Measurements from ENCODE around the gene ZNF302.
"Not testable (repeated sequence)": the region's sequence is repeated elsewhere in the genome, so short reads cannot be mapped to it uniquely, and the experiment has no call there.

The ZNF302 gene

DNA sequence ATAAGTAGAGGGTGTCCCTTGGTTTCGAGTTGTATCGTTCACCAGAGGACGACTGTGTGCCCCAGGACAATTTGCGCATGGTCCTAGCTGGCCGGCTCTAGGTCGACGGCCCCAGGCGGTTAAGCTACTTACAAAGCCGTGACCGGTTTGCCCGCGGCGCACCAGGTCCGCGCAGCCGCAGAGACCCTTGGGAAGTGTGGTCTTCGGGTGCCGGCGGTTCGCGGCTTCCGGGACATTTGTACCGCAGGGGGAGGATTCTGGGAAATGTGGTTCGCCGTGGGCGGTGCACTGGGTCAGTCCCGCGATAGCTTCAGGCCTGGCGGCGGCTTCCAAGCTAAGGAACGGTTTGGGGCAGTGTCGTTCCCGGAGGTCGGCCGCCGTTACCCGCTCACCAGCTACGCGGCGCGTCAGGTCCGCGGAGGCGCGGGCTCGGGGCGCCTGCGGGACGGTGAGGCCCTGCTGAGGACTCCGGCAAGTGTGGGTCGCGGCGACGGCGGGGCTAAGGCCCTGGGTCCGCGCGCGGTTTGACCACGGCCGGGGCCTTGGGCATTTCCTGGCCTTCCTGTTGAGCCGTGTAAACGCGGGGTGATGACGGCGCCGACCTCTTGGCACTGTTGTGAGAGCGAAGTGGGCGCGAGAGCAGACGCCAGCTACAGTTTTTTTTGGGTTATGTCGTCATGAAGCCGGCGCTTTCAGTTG lies at the start of gene ZNF302:
TSS of gene ZNF302 (plus strand) at position 293 of the 699 bp plus-strand sequence. CDS start 1,127 bp downstream, outside the sequence.
- DNase-seq, result peak; percentile 95

DNA sequence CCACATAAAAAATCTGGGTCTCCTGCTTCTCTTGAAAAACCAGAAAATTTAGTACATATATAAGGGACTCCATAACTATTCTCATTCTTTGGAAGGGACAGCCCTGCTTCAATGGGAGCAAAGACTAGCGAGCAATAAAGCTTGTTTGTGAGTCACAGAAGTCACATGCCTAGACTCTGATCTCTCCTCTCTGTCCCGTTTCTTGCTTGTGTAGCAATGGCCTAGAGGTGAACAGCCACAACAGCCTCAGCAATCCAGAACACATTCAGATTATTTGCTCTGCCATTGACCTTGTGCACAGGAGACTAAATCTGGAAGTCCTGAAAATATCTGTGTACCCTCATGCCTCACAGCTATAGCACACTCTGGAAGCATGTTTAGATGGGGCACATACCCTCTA lies 43.7 kb upstream of the ZNF302 start:
- no peak for DNase-seq

DNA sequence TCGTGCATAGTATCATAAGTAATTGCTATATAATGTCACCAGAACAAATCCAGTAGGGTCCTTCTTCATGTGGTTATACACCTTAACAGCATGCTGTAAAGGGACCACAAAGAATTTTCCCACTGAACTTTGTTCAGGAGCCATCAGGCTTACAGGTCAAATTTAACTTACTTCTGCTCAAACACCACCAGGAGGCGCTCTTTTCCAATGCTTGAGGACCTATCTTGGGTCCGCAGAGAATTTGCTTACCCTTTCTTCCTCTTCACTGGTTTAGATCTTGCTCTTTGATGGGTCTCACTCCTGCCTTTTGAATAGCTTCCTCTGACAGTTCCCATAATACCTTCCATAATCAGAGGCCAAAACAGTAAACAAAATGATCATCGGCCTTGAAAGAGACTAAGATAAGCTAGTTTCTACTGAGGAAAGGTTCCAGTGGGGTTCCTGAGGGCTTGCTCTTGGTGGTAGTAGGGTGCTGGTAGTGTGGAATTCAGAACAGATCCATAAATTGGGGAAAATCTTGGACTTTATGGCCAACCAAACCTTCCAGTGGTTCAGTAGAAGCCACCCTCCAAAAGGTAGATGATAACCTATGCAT lies 37.9 kb upstream of the ZNF302 start:
- DNase-seq, result peak; percentile 50

DNA sequence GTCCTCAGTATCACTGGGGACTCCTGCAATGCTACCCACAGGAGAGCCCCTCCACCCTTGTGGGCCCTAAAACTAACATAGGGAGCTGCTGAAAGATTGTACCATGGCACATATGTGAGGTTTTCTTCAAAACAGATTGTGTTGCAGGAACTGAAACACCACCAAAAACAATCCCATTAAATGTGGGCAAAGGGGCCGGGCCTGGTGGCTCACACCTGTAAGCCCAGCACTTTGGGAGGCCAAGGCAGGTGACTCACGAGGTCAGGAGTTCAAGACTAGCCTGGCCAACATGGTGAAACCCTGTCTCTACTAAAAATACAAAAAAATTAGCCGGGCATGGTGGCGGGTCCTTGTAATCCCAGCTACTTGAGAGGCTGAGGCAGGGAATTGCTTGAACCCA lies 35.2 kb upstream of the ZNF302 start:
- DNase-seq, result no peak

DNA sequence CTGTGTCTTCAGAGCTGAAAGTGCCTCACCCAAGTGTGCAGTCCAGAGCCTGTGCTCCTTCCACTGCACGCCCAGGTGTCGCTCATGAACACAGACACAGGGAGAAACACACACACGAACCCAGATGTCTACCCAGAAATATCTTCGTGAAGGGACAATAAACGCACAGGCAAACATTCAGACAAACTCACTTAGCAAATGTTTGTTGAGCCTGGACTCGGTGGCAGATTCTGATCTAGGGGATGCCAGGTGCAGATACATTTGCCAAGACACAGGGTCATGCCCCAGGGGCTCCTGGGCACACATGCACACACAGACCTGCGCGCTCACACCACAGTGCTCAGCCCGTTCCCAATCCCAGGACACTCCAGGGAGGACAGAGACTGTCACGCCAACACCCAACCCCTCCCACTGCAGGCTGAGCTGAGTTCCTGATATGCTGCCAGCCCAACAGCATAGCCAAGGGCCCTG lies 32.5 kb upstream of the ZNF302 start:
- no peak for DNase-seq

DNA sequence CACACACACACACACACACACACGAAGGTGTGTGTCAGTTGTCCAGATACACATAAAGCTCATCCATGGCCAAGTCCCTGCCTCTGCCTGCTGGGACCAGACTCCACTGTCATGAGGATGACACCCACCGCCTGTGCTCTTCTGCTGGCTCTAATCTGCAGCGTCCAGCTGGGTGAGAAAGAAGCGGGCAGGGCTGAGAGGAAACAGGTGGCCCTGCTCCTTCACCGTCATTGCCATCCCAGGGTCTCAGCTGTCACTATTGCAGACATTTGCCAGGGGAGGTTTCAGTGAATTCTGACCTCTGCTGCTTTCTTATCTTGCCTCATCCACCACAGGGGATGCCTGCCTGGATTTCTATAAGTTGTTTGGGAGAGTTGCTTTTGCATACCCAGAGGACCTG lies 31.9 kb upstream of the ZNF302 start:
- no peak for DNase-seq

DNA sequence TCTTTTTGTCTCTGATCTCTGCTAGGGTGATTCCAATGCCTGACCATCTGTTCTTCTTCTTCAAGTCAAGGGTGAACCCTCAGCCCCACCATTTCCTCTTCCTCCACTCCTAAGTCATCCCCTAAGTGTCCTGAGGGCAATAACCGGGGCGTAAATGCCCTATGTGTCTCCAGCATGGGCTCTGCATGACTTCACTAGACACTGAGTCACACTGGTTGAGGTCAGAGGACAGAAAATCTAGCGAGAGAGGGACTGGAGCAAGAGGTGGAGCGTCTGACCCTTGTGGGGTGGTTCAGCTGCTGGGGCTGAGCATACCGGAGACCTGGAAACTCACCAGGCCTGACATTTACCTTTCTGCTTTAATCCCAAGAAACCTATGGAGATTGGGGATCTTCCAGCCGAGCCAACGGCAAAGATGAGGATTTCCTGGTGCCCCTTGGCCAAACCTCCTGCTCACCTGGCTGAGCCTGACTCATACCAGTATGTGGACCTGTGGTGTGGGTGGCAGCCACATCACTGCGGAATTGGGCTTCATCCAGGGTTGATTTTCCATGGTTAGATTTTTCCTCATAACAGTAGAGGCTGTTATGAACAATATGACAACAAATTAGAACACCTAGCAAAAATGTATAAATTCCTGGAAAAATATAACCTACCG lies 27.5 kb upstream of the ZNF302 start:
- DNase-seq, result no peak

DNA sequence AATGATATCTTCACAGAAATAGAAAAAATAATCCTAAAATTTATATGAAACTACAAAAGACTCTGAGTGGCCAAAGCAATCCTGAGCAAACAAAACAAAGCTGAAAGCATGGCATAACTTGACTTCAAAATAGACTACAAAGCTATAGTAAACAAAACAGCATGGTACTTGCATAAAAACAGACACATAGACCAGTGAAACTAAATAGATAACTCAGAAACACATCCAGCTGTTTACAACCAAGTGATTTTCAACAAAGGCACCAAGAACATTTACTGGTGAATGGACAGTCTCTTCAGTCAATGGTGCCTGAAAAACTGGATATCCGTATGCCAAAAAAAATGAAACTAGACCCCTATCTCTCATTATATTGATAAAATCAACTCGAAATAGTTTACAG lies 25.7 kb upstream of the ZNF302 start:
- no peak for DNase-seq

DNA sequence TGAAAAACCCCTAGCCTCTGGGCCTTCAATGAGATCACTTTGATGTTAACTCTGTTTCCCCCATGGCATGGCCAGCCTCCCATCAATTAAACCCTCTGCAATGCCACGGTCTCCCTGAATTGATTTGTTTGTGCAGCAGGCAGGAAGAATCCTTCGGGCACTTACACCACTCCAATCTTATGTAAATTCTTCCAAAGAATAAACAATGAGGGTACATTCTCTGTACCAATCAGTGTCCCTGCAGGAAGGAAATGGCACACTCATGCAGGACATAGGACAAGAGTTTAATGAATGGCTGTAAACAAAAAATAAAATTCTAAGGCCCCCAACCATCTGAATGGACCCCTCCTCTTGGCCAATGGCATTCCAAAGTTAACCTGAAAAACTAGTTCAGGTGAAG lies 22.7 kb upstream of the ZNF302 start:
- DNase-seq, result no peak

DNA sequence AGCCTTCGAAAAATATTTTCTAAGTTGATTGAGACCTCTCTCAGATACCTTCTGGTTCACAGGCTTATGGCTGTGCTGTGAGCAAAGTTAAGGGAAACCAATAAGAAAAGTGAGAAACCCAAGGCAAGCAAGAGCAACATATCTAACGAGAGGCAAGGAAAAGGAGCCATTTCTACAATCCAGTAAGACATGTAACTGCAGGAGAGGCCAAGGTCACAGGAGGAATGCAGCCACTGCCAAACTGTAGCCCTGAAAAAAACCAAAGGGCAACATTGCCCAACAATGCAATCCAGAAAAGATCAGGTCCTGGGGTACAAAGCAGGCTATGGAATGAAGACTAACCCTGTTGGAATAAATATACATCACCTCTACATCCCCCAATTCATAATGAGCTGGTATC lies 21.8 kb upstream of the ZNF302 start:
- DNase-seq, result no peak

DNA sequence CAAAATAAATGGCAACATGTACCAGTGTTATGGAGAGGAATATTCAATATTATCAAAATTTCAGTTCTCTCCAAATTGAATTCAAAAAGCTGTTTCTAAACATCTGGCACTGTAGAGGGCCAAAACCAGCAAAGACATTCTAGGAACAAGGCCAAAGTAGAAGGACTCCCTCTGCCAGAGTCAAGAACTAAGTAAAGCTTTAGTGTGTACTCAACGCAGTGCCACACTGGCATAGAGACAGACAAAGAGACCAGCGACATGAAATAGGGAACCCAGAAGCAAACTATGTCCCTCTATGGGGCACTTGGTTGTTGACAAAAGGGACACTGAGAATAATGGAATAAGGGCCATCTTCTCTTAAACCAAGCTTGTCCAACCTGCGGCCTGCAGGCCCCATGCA lies 16.1 kb upstream of the ZNF302 start:
- DNase-seq, result no peak

DNA sequence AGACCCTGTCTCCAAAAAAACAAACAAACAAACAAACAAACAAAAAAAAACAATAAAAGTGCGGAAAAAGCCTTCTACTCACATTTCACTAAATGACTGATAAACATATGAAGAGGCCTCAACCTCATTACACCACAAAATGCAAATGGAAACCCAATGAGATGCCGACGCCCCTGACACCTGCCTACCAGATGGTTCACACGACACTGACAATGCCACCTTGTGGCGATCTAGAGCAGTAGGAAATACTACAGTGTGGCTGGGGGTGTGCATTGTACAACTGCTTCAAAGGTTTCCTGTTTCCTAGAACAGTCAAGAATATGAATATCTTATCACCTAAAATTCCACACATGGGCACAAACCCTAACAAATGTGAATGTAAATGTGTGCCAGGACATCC lies 14.6 kb upstream of the ZNF302 start:
- no peak for DNase-seq

DNA sequence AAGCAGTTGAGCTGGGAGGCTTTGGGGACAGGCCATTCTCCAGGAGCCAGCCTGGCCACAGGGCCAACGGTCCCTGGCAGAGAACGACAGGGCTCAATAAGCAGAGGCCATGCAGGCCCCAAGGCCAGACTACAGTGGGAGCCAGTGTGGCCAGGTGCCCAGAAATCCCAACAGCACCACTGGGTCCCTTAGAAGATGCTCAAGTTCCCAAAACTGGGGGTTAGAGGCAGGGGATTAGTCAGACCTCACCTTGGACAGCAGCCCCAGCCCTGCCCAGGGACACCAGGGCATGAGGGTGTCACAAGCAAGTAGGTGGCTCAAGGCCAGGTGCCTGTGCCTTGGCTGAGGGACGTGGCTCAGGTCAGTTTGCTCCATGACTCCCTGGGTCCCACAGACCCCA lies 13.3 kb upstream of the ZNF302 start:
- DNase-seq, result no peak

DNA sequence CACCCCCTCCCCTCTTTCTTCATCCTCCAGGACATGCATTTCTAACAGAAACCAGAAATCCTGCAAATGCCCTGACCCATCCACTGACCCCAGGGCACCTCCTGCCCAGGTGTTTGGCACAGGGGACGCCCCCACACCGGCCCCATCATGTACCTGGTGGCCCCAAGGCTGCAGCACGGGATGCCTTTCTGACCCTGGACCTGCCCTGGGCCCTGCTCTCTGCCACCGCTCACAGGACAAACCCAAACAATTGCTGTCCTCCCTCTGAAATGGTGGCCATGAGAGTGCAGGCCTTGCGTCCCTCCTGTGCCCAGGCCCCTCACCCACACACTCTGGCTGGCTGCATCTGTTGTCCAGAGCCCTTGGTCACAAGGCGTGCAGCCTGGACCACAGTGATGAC lies 12.6 kb upstream of the ZNF302 start:
- no peak for DNase-seq

DNA sequence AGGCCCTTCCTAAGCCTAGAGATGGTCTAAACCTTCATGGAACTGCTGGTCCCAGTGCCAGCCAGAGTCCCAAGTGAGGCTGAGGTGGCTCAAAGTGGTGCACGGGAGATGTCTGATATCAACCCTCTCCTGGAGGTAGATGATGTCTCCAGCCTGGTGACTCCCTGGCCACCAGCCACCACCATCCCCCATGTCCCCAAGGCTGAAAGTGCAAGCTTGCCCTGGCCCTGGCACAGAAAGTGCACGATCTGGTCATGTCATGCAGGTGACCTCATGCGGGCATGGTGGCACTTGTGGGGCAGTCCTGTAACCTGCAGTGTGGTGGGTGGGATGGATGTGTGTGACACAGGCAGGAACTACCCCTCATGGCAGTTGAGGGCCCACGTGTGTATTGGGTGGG lies 12.2 kb upstream of the ZNF302 start:
- DNase-seq, result not testable (repeated sequence)

DNA sequence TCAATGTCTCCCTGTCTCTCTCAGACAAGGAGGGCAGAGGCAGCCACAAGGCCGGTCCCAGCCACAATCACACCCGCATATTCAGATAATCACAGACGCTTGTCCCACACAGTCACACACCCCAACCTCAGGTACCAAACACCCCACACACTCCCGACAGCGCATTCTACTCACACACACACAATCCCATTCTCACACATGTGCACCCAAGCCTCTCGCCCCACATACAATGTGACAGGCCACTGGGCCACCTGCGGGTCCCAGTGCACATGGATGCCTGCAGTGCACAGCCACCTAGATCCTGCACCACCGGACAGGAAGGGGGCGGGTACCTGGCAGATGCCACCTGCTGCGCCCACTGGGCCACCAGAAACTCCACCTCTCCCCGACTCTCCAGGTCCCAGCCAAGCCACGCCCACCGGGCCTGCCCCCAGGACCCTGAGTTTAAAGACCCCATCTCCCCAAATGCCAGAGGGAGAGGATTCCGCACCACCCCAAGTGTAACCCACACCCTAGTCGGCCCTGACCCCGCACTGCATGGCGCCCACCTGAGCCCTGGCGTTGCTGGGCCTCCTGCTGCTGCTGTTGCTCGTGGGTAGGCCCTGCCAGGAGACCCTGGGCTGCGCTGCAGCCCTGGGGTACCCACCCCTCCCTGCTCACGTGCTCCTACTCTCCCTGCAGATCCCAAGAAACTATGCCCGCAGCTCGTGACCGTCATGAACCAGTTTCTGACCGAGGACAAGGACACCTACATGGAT lies 11.1 kb upstream of the ZNF302 start:
- no peak for DNase-seq

DNA sequence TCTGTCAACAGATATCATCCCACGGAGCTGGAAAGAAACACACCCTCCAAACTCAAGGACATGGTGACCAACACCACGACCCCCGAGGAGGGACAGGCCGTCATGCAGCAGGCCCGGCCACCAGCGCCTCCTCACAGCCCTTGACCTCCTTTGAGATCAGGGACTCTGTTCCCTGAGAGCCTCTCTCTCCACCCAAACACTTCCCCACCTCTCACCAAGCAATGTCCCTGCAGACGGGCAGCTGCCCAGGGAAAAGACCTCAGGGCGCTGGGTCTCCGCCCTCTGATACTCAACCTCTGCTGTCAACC lies 10.6 kb upstream of the ZNF302 start:
- no peak for DNase-seq

DNA sequence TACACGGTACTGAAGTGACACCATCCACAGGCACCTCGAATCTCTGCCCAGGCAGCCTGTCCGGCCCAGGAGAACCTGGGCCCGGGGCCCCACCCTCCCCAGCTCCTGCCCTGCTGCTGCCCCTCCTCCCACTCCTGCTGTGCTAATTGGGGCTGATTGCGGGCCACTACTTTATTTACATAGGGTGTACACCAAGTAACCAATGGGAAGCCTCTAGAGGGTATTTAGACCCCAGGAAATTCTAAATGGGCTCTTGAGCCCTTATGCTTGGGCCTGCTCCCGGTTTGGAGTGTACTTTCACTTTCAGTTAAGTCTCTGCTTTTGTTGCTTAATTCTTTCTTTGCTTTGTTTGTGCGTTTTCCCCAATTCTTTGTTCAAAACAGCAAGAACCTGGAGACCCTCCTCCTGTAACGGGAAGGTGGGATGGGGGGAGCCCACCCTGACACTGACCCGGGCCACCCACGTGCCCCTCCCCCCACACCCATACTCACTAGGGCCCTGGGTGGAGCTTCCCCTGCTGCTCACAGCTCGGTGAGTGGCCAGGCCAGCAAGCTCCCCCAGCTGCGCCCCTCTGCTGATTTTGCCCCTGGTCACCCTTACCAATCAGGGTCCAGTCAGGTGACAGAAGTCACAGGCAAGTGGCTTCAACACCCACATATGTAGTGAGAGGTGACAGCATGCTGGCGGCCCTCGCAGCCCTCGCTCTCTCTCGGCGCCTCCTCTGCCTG lies 10.0 kb upstream of the ZNF302 start:
- DNase-seq, result no peak

DNA sequence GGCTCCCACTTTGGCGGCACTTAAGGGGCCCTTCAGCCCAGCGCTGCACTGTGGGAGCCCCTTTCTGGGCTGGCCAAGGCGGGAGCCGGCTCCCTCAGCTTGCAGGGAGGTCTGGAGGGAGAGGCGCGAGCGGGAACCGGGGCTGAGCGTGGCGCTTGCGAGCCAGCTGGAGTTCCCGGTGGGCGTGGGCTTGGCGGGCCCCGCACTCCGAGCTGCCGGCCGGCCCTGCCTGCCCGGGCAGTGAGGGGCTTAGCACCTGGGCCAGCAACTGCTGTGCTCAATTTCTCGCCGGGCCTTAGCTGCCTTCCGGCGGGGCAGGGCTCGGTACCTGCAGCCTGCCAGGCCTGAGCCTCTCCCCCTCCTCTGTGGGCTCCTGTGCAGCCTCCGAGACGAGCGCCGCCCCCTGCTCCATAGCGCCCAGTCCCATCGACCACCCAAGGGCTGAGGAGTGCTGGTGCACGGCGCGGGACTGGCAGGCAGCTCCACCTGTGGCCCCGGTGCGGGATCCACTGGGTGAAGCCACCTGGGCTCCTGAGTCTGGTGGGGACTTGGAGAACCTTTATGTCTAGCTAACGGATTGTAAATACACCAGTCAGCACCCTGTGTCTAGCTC lies 9.3 kb upstream of the ZNF302 start:
- not testable (repeated sequence) for DNase-seq

DNA sequence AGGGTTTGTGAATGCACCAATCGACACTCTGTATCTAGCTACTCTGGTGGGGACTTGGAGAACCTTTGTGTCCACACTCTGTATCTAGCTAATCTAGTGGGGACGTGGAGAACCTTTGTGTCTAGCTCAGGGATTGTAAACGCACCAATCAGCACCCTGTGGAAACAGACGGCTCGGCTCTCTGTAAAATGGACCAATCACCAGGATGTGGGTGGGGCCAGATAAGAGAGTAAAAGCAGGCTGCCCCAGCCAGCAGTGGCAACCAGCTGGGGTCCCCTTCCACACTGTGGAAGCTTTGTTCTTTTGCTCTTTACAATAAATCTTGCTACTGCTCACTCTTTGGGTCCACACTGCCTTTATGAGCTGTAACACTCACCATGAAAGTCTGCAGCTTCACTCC lies 8.8 kb upstream of the ZNF302 start:
- not testable (repeated sequence) for DNase-seq

DNA sequence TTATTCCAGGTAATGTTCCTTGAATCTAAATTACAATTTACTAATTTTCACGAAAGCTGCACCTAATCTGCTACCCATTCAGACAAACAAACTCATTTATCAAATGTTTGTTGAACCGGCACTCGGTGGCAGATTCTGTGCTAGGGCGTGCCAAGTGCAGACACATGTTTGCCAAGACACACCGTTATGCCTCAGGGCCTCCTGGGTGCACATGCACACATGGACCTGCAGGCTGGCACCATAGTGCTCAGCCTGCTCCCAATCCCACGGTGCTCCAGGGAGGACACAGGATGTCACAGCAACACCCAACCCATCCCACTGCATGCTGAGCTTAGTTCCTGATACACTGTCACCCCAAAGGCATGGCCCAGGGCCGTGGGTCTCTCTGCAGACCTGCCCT lies 8.2 kb upstream of the ZNF302 start:
- no peak for DNase-seq

DNA sequence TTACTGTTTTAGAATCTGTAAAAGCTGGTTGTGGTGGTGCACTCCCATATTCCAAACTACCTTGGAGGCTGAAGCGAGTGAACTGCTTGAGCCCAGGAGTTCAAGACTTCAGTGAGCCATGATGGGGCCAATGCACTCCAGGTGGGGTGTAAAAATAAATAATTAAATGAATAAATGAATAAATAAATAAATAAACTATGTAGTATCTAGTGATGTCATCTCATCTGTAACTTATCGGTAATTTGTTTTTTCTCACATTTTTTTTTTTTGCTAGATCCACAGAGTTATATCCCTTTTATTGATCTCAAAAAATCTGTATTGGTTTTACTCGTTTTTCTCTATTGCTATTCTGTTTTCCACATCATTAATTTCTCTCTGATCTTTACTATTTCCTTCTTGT lies 5.5 kb upstream of the ZNF302 start:
- DNase-seq, result no peak

DNA sequence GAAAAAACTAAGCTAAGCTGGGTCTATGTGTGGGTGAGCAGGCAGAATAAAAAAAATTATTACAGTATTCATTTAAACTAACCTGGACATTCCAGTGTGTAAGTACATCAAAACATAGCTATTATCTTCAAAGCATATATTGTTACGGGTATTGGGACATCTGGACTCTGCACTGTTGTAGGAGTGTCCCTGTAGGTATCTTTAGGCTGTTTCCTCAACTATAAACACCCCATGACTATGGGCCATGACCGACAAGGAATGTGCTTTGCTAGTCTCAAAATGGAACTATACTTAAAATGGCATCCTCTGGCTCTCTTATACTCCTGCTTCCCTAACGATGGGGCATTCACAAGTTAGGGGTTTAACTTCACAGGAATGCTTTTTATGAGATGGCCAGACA lies 3.9 kb upstream of the ZNF302 start:
- DNase-seq, result no peak

Measured in activated CD8-positive, alpha-beta memory T cell treated with anti-CD3 and anti-CD28 coated beads, Interleukin-2, amount 50 U/mL, for 4 hours (primary cell).